Stimulated activated CD8-positive, alpha-beta memory T cell treated with anti-CD3 and anti-CD28 coated beads, Interleukin-7, amount 100 ng/mL, for 24 hours (primary cell): Measurements from ENCODE around the gene BMERB1.
"Not testable (repeated sequence)": the region's sequence is repeated elsewhere in the genome, so short reads cannot be mapped to it uniquely, and the experiment has no call there.

Experiments
- DNase-seq: peaks from one replicate; pipeline ENCODE4 v3.0.0-alpha.2; 2020; ENCODE audit warnings: low read depth

Gene BMERB1

DNA sequence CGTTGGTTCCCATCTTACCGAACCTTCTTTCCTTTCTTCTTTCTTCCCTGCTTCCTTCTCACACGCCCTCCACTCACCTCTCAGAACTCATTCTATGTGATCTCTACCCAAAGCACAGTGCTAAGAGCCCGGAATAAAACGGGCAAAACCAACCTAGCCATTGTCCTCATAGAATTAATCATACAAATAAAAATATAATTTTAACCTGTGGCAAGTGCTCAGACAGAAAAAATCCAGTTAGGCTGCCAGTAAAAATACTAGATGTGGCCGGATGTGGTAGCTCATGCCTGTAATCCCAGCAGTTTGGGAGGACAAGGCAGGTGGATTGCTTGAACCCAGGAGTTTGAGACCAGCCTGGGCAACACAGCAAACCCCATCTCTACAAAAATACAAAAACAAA is 27.0 kb downstream of the BMERB1 start:
- DNase-seq: no peak

DNA sequence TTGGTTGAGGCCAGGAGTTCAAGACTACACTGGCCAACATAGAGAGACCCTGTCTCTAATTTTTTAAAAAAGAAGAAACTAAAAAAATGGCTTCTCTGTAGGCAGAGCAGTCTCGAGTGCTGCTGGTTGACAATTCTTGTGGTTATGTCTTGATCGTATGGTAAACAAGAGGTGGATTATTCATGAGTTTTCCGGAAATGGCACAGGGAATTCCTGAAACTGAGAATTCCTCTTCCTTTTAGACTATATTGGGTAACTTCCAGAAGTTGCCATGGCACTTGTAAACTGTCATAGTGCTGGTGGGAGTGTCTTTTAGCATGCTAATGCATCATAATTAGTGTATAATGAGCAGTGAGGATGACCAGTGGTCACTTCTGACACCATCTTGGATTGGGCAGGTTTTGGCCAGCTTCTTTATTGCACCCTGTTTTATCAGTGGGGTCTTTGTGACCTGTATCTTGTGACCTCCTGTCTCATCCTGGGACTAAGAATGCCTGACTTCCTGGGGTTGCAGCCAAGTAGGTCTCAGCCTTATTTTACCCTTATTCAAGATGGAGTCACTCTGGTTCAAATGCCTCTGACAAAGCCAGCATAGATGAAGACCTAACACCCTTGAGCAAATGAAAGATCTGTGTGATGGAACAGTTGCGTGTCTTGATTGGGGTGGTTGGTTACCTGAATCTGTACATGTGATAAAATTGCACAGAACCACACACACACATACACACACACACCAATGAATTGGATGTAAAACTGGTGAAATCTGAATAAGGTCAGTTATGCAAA is 30.2 kb downstream of the BMERB1 start:
- no peak for DNase-seq

DNA sequence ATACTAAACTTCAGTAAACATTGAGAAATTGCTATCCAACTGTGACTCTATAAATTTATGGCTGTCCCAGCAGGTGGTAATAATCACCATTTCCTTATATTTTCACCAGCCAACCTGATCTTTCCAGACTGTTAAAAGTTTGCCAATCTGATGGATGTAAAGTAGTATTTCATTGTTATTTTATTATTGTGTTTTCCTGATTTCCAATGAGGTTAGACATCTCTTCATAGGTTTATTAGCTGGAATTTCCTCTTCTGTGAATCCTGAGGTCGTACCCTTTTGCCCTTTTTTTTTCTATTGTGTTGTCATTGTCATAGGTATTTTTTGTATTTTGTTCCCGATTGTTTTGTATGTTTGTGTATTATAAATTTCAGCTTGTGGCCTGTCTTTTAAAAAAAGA is 31.7 kb downstream of the BMERB1 start:
- no peak for DNase-seq

- DNase-seq: no peak
Observed at GRCh38 chr16:15466886-15467781, 32.7 kb downstream of the BMERB1 start.

- not testable (repeated sequence) for DNase-seq
Observed at GRCh38 chr16:15476971-15477370, 42.6 kb downstream of the BMERB1 start.

- no peak for DNase-seq
Observed at GRCh38 chr16:15477802-15478201, 43.4 kb downstream of the BMERB1 start.

GRCh38 chr16:15482068-15482747 is 47.8 kb downstream of the BMERB1 start:
- DNase-seq: no peak

- no peak for DNase-seq
Observed at GRCh38 chr16:15482748-15483298, 48.4 kb downstream of the BMERB1 start.

- no peak for DNase-seq
Observed at GRCh38 chr16:15483857-15484256, 49.5 kb downstream of the BMERB1 start.

GRCh38 chr16:15484662-15485061 is 50.3 kb downstream of the BMERB1 start:
- no peak for DNase-seq

- DNase-seq: no peak
Observed at GRCh38 chr16:15485175-15485574, 50.8 kb downstream of the BMERB1 start.

DNA sequence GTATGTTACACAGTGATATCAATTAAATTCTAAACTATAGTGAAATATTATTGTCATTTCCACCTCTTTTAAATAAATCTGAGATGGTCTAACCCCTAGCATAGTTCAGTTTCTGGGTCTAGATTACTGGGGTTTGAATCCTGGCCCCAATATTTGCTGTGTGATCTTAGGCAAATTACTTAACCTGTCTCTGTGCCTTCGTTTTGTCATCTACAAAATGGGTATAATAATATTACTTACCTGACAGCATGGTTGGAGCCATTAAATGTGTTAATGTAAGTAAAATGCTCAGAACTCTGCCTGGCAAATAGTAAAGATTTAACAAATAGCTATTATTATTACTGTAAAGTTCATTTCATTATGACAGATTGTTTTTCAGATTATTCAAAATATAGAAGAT is 52.3 kb downstream of the BMERB1 start:
- no peak for DNase-seq

GRCh38 chr16:15487336-15488284 is 53.2 kb downstream of the BMERB1 start:
- DNase-seq: no peak

DNA sequence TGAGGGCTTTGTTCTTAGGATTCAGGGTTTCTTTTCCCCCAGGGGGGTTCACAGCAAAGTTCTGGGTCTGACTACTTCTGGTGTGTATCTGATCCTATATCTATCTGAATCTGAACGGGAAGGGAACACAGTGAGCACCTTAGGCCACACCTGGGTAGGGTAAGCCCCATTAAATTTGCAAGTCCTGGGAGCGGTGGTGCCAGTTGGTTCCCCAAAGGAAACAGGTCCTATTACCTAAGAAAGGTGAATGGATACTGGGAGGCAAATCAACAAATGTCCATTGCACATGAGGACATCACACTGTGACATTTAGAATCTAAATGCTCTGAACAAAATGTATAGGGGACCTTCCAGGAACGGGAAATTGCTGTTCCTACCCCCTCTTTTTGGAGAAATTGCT is 54.6 kb downstream of the BMERB1 start:
- DNase-seq: no peak

GRCh38 chr16:15490123-15490711 is 55.8 kb downstream of the BMERB1 start:
- DNase-seq: no peak

DNA sequence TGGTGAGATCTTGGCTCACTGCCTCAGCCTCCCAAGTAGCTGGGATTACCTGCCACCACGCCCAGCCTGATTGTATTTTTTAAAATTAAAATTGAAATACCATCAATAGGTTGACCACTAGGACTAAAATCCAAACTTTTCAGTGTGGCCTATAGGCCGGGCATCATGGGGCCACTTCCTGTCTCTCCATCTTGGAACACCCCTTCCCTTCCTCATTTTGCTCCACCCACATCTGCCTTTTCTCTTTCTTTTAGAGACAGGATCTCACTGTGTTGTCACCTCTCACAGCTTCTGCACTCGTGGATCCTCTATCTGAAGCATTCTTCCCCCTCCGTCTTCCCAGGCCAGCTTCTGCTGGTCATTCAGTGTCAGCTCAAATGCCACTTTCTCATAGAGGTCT is 57.0 kb downstream of the BMERB1 start:
- no peak for DNase-seq

DNA sequence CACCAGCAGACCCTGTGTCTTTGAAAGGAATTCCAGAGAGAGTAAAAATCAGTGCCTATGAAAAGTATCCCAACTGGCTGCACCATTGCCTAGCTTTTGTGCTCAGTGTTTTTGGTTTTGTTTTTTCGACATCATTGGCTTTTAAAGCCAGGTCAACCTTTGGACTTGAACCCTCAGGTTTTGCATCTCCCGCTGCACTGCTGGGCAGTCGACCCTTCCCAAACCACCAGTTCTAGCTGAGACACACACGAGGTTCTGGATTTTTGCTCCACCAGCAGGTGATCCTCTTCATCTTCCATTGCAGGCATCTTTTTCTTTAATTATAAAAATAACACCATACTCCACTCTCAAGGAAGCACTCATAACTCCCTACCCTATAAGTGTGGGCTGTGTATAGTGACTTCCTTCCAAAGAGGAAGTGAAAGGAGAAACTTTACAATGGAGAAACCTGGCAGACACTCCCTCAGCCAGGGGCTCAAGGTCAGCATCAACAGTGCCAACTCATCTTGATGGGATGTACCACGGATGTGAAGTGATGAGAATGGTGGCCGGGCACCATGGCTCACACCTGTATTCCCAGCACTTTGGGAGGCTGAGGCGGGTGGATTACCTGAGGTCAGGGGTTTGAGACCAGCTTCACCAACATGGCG is 57.8 kb downstream of the BMERB1 start:
- DNase-seq: no peak

DNA sequence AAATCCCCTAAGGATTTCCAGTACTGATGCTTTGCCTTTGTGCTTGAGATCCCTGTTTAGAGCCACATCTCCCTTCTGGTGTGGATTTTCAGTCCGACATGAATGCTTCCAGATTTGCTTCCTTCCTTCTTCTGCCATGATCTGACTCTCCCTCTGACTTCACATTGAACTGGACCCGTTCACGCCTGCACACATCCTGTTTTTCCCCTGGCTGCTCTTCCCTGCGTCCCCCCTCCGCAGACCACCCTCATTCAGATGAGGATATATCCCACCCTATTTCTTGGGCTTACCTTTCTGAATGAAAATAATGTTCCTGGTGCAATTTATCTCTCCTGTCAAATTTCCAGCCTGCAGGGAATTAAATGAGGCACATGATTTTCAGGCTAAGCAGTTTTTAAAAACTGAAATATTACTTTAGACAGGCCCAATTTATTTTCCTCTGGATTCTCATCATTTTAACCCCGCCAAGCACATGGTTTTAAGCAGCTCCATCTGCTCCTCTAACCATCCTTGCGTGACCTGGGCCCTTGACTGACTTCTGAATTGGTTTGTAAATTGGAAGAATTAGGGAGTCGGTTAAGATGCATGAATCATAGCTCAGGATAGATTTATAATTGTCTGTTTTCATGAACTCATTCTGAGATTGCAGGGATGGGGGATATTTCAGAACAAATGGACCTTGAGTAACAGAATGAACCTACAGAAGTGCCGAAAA is 59.2 kb downstream of the BMERB1 start:
- no peak for DNase-seq

- DNase-seq: no peak
Observed at GRCh38 chr16:15494236-15494635, 59.8 kb downstream of the BMERB1 start.

GRCh38 chr16:15495898-15496297 is 61.5 kb downstream of the BMERB1 start:
- DNase-seq: no peak
